Parathyroid adenoma (tissue), 2 donors: Measurements from ENCODE around the gene ROR2.
A peak's percentile ranks its signal among the peaks of the same experiment; 100 is the strongest.

ENCODE experiments used
- H2AFZ ChIP-seq: fragments of 300-600 bp; sonication (generic); one replicate; pipeline ENCODE4 v1.7.0; 2017; ENCODE audit warnings: antibody characterized with exemption, mild to moderate bottlenecking
- H3K27ac ChIP-seq: fragments of 300-600 bp; sonication (generic); one replicate; pipeline ENCODE4 v1.7.0; 2017
- H3K27me3 ChIP-seq: fragments of 300-600 bp; sonication (generic); one replicate; pipeline ENCODE4 v1.7.0; 2017; ENCODE audit warnings: low read length; ENCODE audit not compliant: control insufficient read depth, insufficient read depth
- H3K36me3 ChIP-seq: fragments of 300-600 bp; sonication (generic); one replicate; pipeline ENCODE4 v1.7.0; 2017; ENCODE audit warnings: low read length; ENCODE audit not compliant: control insufficient read depth, insufficient read depth
- H3K4me1 ChIP-seq: fragments of 300-600 bp; sonication (generic); one replicate; pipeline ENCODE4 v1.7.0; 2017; ENCODE audit warnings: control low read depth
- H3K4me2 ChIP-seq: fragments of 300-600 bp; sonication (generic); one replicate; pipeline ENCODE4 v1.7.0; 2017; ENCODE audit warnings: low read length
- H3K4me3 ChIP-seq: fragments of 300-600 bp; sonication (generic); one replicate; pipeline ENCODE4 v1.7.0; 2017; ENCODE audit warnings: low read depth, low read length
- H3K79me2 ChIP-seq: fragments of 300-600 bp; sonication (generic); one replicate; pipeline ENCODE4 v1.7.0; 2017; ENCODE audit warnings: control low read depth
- H3K9ac ChIP-seq: fragments of 300-600 bp; sonication (generic); one replicate; pipeline ENCODE4 v1.7.0; 2017; ENCODE audit warnings: mild to moderate bottlenecking
- H3K9me3 ChIP-seq: fragments of 300-600 bp; sonication (generic); one replicate; pipeline ENCODE4 v1.7.0; 2017; ENCODE audit warnings: low read length; ENCODE audit not compliant: control insufficient read depth
- CTCF ChIP-seq: fragments of 300-600 bp; sonication (generic); IDR thresholded peaks from one replicate; pipeline ENCODE4 v1.7.0; 2017; ENCODE audit warnings: antibody characterized with exemption, mild to moderate bottlenecking
- donor health status: primary hyperparathyroidism.

Gene ROR2

GRCh38 chr9:91960367-91960766 lies 10.3 kb upstream of the ROR2 start:
- TF ChIP-seq CTCF, result no peak
- Histone ChIP-seq H2AFZ (no peak overlapping the region), H3K4me2 (no peak overlapping the region), H3K4me3 (no peak overlapping the region), H3K9me3 (no peaks in the 10 kb centered on the region), H3K9ac (no peak overlapping the region), H3K4me1 (no peaks in the 10 kb centered on the region), H3K27ac (no peak overlapping the region), H3K27me3 (no peaks in the 10 kb centered on the region), H3K79me2 (no peaks in the 10 kb centered on the region), H3K36me3 (no peaks in the 10 kb centered on the region)

GRCh38 chr9:91958174-91958573 lies 8.1 kb upstream of the ROR2 start:
- H3K4me1 ChIP-seq, result no peaks in the 10 kb centered on the region
- no peak overlapping the region for H3K4me3 ChIP-seq
- H3K4me2 ChIP-seq, result no peak overlapping the region
- H3K9ac ChIP-seq, result no peak overlapping the region
- no peaks in the 10 kb centered on the region for H3K27me3 ChIP-seq
- H2AFZ ChIP-seq, result no peak overlapping the region
- no peak for TF ChIP-seq CTCF
- H3K36me3 ChIP-seq, result no peaks in the 10 kb centered on the region
- no peaks in the 10 kb centered on the region for H3K79me2 ChIP-seq
- no peak overlapping the region for H3K27ac ChIP-seq
- no peaks in the 10 kb centered on the region for H3K9me3 ChIP-seq

DNA sequence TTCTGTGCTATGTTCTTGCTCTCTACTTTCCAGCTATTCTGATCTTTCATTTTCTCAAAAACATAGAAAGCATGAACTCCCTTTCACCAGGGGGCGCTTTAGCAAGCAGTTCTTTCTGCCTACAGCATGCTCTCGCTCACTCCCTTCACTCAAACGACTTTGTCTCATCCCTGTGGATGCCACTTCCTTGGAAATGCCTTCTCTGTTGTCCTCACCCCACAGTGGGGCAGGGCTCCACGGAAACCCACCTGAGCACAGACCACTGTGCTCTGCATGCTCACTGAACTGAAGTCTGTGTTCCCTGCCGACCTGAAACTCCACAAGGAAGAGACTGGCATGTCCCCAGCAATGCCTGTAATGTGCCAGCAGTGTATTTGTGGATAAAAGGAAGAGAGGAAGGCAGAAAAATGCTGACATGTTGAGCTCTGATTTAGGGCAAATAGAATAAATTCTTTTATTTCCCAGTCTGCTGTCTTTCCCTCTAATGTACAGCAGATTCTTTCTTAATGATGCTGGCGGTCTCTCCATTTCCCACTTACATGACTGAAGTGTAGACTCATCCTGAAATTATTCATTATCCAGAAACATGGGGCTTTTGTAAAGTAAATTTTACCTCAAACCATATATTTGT lies 4.9 kb upstream of the ROR2 start:
- Histone ChIP-seq H3K36me3 (no peaks in the 10 kb centered on the region), H3K27me3 (no peaks in the 10 kb centered on the region), H3K79me2 (no peaks in the 10 kb centered on the region), H3K27ac (no peak overlapping the region), H3K4me3 (no peak overlapping the region), H3K4me1 (no peaks in the 10 kb centered on the region), H3K9me3 (no peaks in the 10 kb centered on the region), H3K4me2 (peak overlapping the region; percentile 69), H2AFZ (peak overlapping the region; percentile 83), H3K9ac (no peak overlapping the region)
- peak; percentile 59 for TF ChIP-seq CTCF

- H3K4me3 ChIP-seq, result no peak overlapping the region
- H3K9me3 ChIP-seq, result no peaks in the 10 kb centered on the region
- H3K9ac ChIP-seq, result no peak overlapping the region
- H3K27me3 ChIP-seq, result no peaks in the 10 kb centered on the region
- no peaks in the 10 kb centered on the region for H3K4me1 ChIP-seq
- H2AFZ ChIP-seq, result no peak overlapping the region
- H3K4me2 ChIP-seq, result no peak overlapping the region
- no peak for TF ChIP-seq CTCF
- H3K27ac ChIP-seq, result no peak overlapping the region
- H3K36me3 ChIP-seq, result no peaks in the 10 kb centered on the region
- no peaks in the 10 kb centered on the region for H3K79me2 ChIP-seq
These were observed 3.7 kb upstream of the ROR2 start for GRCh38 chr9:91953718-91954117.

GRCh38 chr9:91951944-91952520 lies 2.0 kb upstream of the ROR2 start:
- Histone ChIP-seq H3K27ac (no peak overlapping the region), H3K4me2 (no peak overlapping the region)

More at GRCh38 chr9:91951944-91952520, 2.0 kb upstream of the ROR2 start:
- Histone ChIP-seq H3K4me3 (no peak overlapping the region), H3K36me3 (no peaks in the 10 kb centered on the region), H3K4me1 (no peaks in the 10 kb centered on the region), H3K9ac (no peak overlapping the region), H3K9me3 (no peaks in the 10 kb centered on the region), H3K27me3 (no peaks in the 10 kb centered on the region), H2AFZ (no peak overlapping the region), H3K79me2 (peaks cover 2% of the 10 kb centered on the region)
- no peak for TF ChIP-seq CTCF
